Epidermal melanocyte (primary cell): ENCODE data around the gene PRR29.
"Not testable (repeated sequence)": the region's sequence is repeated elsewhere in the genome, so short reads cannot be mapped to it uniquely, and the experiment has no call there.

Source experiments
- DNase-seq: peaks from one replicate; pipeline ENCODE4 v3.0.0; 2011; ENCODE audit warnings: low spot score; ENCODE audit not compliant: insufficient read length

Gene PRR29

GRCh38 chr17:63996430-63997182, 1.5 kb upstream of the PRR29 start:
- no peak for DNase-seq

DNA sequence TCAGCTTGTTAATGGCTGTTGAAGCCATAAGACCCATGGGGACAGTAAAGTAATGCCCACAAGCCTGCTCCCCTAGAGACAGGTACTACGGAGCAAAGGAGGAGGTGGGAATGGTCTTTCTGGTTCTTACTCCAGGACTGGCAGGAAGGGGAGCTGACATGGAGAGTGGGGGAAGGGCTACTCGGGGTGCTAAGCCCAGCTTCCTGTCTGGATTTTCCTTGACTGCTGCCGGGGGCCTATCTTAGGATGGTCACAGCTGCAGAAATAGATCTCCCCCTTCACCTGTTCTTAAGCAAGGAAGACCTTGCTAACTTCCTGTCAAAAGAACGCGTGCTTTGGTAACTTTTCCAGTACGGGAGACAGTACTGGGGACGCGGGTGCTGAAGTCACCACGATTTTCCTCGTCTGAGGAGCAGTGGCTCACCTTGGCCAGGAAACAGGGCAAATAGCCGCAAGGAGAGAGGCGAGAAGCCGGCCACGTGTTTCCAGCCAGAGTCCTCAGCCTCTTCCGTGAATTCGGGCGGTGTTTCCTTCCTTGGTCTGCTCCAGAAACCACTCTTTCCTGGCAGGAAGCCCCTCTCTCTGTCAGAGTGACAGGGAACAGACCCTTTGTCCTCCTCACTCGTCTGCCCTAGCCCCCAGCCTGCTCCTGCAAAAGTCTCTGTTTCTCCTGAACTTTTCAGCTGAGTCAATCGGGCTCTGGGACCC, 656 bp upstream of the PRR29 start:
- no peak for DNase-seq

- DNase-seq: no peak
These were observed 849 bp downstream of the PRR29 start for GRCh38 chr17:63998721-63999679.

- DNase-seq: no peak
These were observed 1.8 kb downstream of the PRR29 start for GRCh38 chr17:63999680-64000531.

DNA sequence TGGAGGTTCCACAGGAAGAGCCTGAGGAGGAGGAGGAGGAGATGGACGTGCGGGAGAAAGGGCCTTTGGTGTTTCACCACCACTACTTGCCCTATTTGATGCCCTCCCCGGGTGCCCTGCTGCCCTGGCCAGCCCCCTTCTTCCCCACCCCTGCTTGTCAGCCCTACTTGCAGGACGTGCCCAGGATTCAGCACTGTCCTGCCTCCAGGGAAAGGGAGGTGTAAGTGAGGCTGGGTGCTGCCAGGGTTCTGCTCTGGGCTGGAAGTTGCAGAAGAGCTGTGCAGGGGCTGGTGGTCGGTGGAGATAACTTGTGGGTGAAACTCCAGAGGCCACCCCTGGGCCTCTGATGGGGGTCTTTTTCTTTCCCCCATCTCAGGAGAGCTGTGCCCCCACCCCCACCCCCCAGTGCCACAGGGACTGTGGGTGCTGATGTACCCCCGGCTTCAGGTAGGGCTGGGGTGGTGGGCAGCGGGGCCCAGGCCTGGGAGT, 3.0 kb downstream of the PRR29 start:
- no peak for DNase-seq

DNA sequence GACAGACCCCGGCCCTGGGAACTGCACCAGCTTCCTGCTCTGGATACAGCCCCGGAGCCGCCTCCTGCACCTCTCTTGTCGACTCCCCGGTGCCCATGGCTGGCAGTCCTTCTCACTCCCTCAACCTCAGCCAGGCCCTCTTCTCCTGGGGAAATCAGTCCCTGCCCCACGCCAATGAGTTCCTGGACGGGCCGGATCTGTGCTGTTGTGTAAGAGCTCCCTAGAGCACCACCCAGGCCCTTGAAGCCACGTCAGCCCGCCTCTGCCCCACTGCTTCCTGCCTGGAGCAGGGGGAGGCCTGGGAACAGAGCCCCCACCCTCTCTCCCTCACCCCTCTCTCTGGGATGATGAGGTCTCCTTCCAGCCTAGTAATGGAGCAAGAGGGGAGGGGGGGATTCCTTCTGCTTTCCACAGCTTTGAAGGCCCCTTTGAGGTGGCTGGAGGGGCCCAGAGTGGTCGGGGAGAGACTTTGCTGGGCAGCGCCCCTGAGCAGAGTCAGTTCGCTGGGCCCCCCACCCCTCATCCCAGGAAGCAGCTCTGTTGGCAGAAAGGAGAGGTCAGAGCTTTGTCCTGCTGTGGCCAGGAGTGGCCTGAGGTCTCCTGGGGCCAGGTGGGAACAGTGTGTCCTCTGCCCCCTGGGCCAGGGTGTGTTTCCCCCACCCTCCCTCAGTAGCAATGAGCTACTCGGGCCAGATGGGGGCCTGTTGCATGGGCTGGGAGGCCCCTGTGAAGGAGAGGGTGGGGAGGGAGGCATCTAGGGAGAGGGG, 3.8 kb downstream of the PRR29 start:
- DNase-seq: no peak

- no peak for DNase-seq
These were observed 4.7 kb downstream of the PRR29 start for GRCh38 chr17:64002658-64003525.

DNA sequence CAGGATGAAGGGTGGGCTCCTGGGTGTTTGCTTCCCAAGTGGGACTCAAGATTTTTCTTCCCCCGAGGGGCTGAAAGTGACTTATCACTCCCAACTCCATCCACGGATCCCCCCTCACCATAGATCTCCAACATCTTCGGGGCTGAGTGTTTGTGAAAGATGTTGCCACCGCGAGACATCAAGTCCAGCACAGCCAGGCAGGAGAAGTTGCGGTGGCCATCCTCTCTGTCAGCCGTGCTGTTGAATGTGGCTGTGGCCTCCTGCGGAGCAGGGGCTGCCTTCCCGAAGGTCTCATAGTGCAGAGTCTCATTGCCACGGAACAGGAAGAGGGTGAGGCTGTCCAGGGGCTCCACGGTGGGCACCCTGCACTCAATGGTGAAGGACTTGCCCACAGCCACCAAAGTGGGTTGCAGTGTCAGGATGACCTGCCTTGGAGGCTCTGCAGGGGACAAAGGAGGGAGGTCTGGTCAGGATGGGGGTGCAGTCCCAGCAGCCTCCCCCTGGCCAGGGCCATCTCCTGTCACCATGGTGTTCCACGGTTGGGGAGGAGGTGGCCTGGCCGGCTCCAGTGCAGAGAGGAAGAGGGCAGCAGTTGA, 5.5 kb downstream of the PRR29 start:
- no peak for DNase-seq

- DNase-seq: no peak
These were observed 6.1 kb downstream of the PRR29 start for GRCh38 chr17:64004218-64004770.

DNA sequence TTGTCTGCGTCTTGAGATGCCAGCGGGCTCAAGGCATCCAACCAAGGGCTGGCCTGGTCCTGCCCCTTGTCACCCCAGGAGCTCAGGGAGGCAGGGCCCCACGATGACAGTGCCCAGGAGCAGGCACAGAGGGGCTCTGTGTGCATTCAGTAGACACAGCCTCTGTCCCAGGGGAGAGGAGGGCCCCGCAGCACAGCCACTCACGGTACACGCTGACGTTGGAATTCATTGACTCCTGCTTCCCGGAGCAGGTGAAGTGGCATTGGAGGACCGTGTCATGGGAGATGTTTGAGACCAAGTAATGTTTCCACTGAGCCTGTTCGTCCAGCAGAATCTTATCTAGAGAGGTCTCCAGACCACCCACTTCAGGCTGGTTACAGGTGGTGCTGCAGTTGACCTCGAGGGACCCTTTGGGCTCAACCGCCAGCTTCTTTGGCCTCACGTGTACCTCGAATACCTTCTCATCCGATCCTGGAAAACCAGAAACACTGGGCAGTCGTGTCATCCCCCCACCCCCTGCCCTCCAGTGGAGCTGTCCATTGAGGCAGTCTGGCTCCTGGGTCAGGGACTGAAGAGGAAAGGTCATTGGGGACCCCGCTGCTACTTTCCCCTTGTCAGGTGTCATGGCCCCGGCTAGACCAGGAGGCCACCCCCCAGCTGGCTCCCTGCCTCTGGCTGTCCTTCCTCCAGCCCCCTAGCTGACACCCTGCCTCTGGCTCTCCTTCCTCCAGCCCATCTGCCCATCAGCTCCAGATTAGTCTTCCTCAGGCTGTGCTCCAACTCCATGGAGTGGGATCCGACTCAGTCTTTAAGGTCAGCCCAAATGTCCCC, 7.0 kb downstream of the PRR29 start:
- DNase-seq: no peak

GRCh38 chr17:64005734-64006167, 7.6 kb downstream of the PRR29 start:
- no peak for DNase-seq

DNA sequence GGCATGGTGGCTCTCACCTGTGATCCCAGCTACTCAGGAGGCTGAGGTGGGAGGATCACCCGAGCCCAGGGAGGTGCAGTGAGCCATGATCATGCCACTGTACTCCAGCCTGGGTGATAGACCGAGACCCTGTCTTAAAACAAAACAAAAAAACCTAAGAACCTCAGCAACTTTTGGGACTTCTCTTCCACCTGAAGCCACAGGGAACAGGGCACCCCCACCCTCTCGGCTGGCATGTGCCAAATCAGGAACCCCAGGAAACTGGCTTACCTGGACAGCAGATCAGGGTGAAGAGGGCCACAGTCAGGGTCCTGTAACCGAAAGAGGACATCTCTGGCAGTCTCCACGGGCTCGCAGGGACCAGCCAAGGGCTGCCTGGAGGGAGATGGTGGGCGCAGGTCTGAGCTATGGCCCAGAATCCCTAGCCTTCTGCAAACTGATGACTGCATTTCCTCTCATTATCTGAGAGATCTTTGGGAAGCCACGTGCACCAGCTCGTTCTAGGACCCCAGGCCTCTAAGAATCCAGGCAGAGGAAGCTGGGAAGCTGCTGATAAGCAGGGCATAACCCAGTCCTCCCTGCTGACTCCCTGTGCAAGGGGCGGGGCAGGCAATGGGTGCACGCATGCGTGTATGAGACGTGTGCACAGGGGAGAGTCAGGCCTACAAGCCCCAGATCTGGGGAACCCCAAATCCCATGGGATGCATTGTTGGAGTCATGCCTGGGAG, 8.4 kb downstream of the PRR29 start:
- DNase-seq: no peak

DNA sequence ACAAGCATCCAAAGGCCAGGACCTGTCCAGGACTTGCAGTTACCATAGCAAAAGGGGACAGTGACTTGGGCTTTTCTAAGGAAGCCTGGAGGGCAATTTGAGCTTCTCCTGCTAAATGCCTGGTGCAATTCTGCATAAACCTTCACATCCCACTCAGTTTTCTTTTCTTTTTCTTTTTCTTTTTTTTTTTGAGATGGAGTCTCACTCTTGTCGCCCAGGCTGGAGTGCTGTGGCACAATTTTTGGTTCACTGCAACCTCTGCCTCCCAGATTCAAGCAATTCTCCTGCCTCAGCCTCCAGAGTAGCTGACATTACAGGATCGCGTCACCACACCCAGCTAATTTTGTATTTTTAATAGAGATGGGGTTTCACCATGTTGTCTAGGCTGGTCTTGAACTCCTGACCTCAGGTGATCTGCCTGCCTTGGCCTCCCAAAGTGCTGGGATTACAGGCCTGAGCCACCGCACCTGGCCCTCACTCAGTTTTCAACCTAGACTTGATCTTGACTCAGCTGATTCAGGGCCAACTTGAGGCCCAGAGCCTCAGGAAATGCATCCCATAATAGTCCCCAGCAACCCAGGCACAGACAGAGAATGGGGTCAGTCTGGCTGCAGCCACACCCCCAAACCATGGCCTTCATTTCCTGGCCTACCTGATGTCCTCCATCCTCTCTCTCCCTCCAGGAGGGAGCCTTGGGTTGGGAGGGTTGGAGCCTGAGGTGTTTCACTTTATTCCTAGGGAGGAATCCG, 9.1 kb downstream of the PRR29 start:
- not testable (repeated sequence) for DNase-seq

- no peak for DNase-seq
These were observed 9.7 kb downstream of the PRR29 start for GRCh38 chr17:64007838-64008282.

GRCh38 chr17:64008346-64008745, 10.2 kb downstream of the PRR29 start:
- DNase-seq: no peak

DNA sequence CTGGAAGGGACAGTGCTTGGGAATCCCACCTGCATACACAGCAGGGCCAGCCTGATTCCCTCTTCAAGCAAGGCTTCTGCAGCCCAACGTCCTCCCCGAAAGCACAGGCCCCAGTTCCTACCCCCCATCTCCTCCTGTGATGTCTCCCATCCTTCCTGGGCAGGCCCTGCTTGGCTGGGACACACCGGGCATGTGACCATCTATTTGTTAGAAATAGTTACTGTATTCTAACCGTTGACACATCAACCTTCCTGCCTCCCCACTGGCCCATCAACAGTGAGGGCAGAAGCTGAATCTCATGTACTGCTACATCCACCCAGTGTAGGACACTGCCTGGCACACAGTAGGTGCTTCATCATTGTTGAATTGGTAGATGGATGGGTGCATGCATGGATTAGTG, 10.7 kb downstream of the PRR29 start:
- DNase-seq: no peak
